DND-41 (cell line): Measurements from ENCODE around the gene CSRNP3.

Experiments used
- ATAC-seq: fragments of 200-7000 bp; cut with Tn5 transposase; 3 replicates; pipeline ENCODE4 v1.9.1; 2021; ENCODE audit warnings: low read depth; ENCODE audit not compliant: insufficient read depth
- DNase-seq: peaks from one replicate; pipeline ENCODE4 v3.0.0-alpha.2; 2020
- H2AFZ ChIP-seq: 2 replicates; pipeline ENCODE4 v1.6.0; 2012; ENCODE audit warnings: low read depth, low read length
- H3K27ac ChIP-seq: 2 replicates; pipeline ENCODE4 v1.5.1; 2012; ENCODE audit warnings: low read length, inconsistent platforms
- H3K27me3 ChIP-seq: fragments of 200-600 bp; sonication (generic); 2 replicates; pipeline ENCODE4 v1.6.0; 2012; ENCODE audit warnings: low read length, mild to moderate bottlenecking, inconsistent platforms; ENCODE audit not compliant: insufficient read depth, poor library complexity
- H3K36me3 ChIP-seq: 2 replicates; pipeline ENCODE4 v1.5.1; 2012; ENCODE audit warnings: low read length, inconsistent platforms; ENCODE audit not compliant: insufficient read depth
- H3K4me1 ChIP-seq: 2 replicates; pipeline ENCODE4 v1.5.1; 2012; ENCODE audit warnings: mild to moderate bottlenecking, low read length; ENCODE audit not compliant: insufficient read depth
- H3K4me2 ChIP-seq: 2 replicates; pipeline ENCODE4 v1.6.0; 2012; ENCODE audit warnings: mild to moderate bottlenecking, moderate library complexity, low read length, inconsistent platforms; ENCODE audit not compliant: insufficient read depth
- H3K4me3 ChIP-seq, 2 experiments: fragments of 200-600 bp in 1 of 2; shearing (Covaris generic) in 1 of 2; 2 replicates each; pipeline ENCODE4 v1.5.1; 2012 to 2016; ENCODE audit warnings: inconsistent platforms in 2 of 2, low read length in 2 of 2, mild to moderate bottlenecking in 2 of 2, low read depth in 1 of 2, moderate library complexity in 1 of 2
- H3K79me2 ChIP-seq: 2 replicates; pipeline ENCODE4 v1.6.0; 2012; ENCODE audit warnings: low read length, inconsistent platforms; ENCODE audit not compliant: insufficient read depth
- H3K9ac ChIP-seq: 2 replicates; pipeline ENCODE4 v1.6.0; 2012; ENCODE audit warnings: low read depth, mild to moderate bottlenecking, inconsistent platforms, low read length, moderate library complexity
- H3K9me3 ChIP-seq: 2 replicates; pipeline ENCODE4 v1.5.1; 2012; ENCODE audit warnings: low read length, moderate library complexity, mild to moderate bottlenecking, inconsistent platforms; ENCODE audit not compliant: insufficient read depth, severe bottlenecking
- H4K20me1 ChIP-seq: 2 replicates; pipeline ENCODE4 v1.6.0; 2012; ENCODE audit warnings: low read length; ENCODE audit not compliant: insufficient read depth
- CTCF ChIP-seq: IDR thresholded peaks from 2 replicates; pipeline ENCODE4 v1.5.1; 2012; ENCODE audit warnings: borderline replicate concordance, low read length, moderate library complexity, mild to moderate bottlenecking; ENCODE audit not compliant: poor library complexity, severe bottlenecking; ENCODE audit errors: extremely low read depth
- EZH2 ChIP-seq: IDR thresholded peaks from 3 replicates; pipeline ENCODE4 v1.6.1; 2012; ENCODE audit warnings: borderline replicate concordance, low read depth, mild to moderate bottlenecking, moderate library complexity, low read length, inconsistent platforms; ENCODE audit not compliant: severe bottlenecking

CSRNP3 gene

GRCh38 chr2:165651233-165651632 is 181.7 kb downstream of the CSRNP3 start:
- Histone ChIP-seq H3K27ac (no peak overlapping the region), H2AFZ (no peak overlapping the region), H3K9ac (no peak overlapping the region), H3K4me1 (no peaks in the 10 kb centered on the region), H3K27me3 (no peaks in the 10 kb centered on the region), H3K36me3 (no peaks in the 10 kb centered on the region), H4K20me1 (no peaks in the 10 kb centered on the region), H3K9me3 (no peaks in the 10 kb centered on the region), H3K4me2 (no peak overlapping the region), H3K79me2 (no peaks in the 10 kb centered on the region), H3K4me3 (no peak overlapping the region)
- no peak for DNase-seq
- no peak for ATAC-seq
- TF ChIP-seq EZH2 (no peak), CTCF (no peak)

GRCh38 chr2:165655661-165656060 is 186.2 kb downstream of the CSRNP3 start:
- Histone ChIP-seq H2AFZ (no peak overlapping the region), H3K9me3 (no peaks in the 10 kb centered on the region), H3K4me3 (no peak overlapping the region), H3K27ac (no peak overlapping the region), H3K79me2 (no peaks in the 10 kb centered on the region), H3K4me2 (no peak overlapping the region), H3K27me3 (no peaks in the 10 kb centered on the region), H4K20me1 (no peaks in the 10 kb centered on the region), H3K4me1 (no peaks in the 10 kb centered on the region), H3K36me3 (no peaks in the 10 kb centered on the region), H3K9ac (no peak overlapping the region)
- no peak for ATAC-seq
- DNase-seq: no peak
- no peak for TF ChIP-seq CTCF
- TF ChIP-seq EZH2: no peak

- H3K4me3 ChIP-seq: no peak overlapping the region
- no peaks in the 10 kb centered on the region for H3K79me2 ChIP-seq
- TF ChIP-seq EZH2: no peak
- TF ChIP-seq CTCF: no peak
- DNase-seq (no peak), ATAC-seq (no peak)
- H3K27me3 ChIP-seq: no peaks in the 10 kb centered on the region
- no peaks in the 10 kb centered on the region for H3K4me1 ChIP-seq
- no peak overlapping the region for H3K27ac ChIP-seq
- H2AFZ ChIP-seq: no peak overlapping the region
- no peaks in the 10 kb centered on the region for H3K36me3 ChIP-seq
- H3K9me3 ChIP-seq: no peaks in the 10 kb centered on the region
- no peak overlapping the region for H3K9ac ChIP-seq
- H4K20me1 ChIP-seq: no peaks in the 10 kb centered on the region
- H3K4me2 ChIP-seq: no peak overlapping the region
Observed at GRCh38 chr2:165660361-165660760, 190.9 kb downstream of the CSRNP3 start.

- H3K4me2 ChIP-seq: no peak overlapping the region
Observed at GRCh38 chr2:165662720-165663119, 193.2 kb downstream of the CSRNP3 start.

More at GRCh38 chr2:165662720-165663119, 193.2 kb downstream of the CSRNP3 start:
- DNase-seq (no peak), ATAC-seq (no peak)
- no peaks in the 10 kb centered on the region for H4K20me1 ChIP-seq
- TF ChIP-seq EZH2 (no peak), CTCF (no peak)
- no peaks in the 10 kb centered on the region for H3K79me2 ChIP-seq
- no peak overlapping the region for H2AFZ ChIP-seq
- H3K27ac ChIP-seq: no peak overlapping the region
- no peak overlapping the region for H3K4me3 ChIP-seq
- H3K9ac ChIP-seq: no peak overlapping the region
- H3K9me3 ChIP-seq: no peaks in the 10 kb centered on the region
- no peaks in the 10 kb centered on the region for H3K4me1 ChIP-seq
- H3K27me3 ChIP-seq: no peaks in the 10 kb centered on the region
- no peaks in the 10 kb centered on the region for H3K36me3 ChIP-seq
